Measurements from ENCODE around the gene DUSP22. TPM values are rescaled to one million over a fixed set of nuclear protein-coding genes. Genes with fewer than 3 reads are reported as not detected.

The DUSP22 gene
- total RNA-seq, 1 experiment from 2014 or later, result 34.8 TPM

DNA sequence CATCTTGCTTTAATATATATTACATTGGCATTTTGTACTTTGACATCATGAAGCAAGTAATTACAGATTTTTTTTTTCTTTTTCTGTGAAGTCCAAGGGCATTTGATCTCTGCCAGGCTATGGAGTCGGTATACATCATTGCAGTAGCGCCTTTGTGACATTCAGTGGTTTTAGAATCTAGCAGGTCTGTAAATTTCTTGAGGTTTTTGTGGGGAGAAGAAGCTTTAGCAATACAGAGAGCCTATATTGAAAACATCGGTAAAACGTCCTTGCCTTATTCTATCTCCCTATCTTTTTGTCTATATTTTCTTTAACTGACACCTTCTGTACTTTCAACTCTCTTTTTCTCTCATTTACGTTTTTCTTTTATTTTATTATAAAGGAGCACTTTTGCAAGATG, 47.2 kb downstream of the DUSP22 start:
- in situ Hi-C loops (cut with HindIII; ENCODE audit: low pct_unique_long_range_greater_than_20kb, low sequenced_read_pairs) (no loop called here), intact Hi-C loops (cut with micrococcal nuclease; ENCODE audit: unreplicated experiment) (no loop called here)
- ChIA-PET CTCF (no interaction called here), POLR2A (no interaction called here)
- no peaks in the 10 kb centered on the region for H3K27me3 ChIP-seq (ENCODE audit: control insufficient read depth, insufficient read depth, low read length)
- no peaks in the 10 kb centered on the region for H3K9me3 ChIP-seq (ENCODE audit: control insufficient read depth, insufficient read depth, low read depth, low read length)
- TF ChIP-seq POLR2AphosphoS5 (IDR thresholded peaks at IDR 0.05; ENCODE audit: low read depth, low read length) (no peak), REST (IDR thresholded peaks at IDR 0.05; ENCODE audit: insufficient read depth in 1 of 2, low read depth in 2 of 2, low read length in 1 of 2) (no peak), TCF7L2 (IDR thresholded peaks at IDR 0.05; ENCODE audit: low read depth, low read length) (no peak), SIN3A (IDR thresholded peaks at IDR 0.05; ENCODE audit: borderline replicate concordance, insufficient read depth, low read depth, low read length) (no peak)
- TF ChIP-seq, protein P1, sequence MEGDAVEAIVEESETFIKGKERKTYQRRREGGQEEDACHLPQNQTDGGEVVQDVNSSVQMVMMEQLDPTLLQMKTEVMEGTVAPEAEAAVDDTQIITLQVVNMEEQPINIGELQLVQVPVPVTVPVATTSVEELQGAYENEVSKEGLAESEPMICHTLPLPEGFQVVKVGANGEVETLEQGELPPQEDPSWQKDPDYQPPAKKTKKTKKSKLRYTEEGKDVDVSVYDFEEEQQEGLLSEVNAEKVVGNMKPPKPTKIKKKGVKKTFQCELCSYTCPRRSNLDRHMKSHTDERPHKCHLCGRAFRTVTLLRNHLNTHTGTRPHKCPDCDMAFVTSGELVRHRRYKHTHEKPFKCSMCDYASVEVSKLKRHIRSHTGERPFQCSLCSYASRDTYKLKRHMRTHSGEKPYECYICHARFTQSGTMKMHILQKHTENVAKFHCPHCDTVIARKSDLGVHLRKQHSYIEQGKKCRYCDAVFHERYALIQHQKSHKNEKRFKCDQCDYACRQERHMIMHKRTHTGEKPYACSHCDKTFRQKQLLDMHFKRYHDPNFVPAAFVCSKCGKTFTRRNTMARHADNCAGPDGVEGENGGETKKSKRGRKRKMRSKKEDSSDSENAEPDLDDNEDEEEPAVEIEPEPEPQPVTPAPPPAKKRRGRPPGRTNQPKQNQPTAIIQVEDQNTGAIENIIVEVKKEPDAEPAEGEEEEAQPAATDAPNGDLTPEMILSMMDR (IDR thresholded peaks at IDR 0.05), result no peak
- DNase-seq (ENCODE audit: low read depth, low spot score) (no peak), ATAC-seq (no peak)
- no peaks in the 10 kb centered on the region for H3K4me1 ChIP-seq (ENCODE audit: control insufficient read depth, insufficient read depth, low read length)
- BruUV-seq (replicated peaks), result no TSS peak
- no peak overlapping the region for H3K4me3 ChIP-seq (ENCODE audit: low read depth in 2 of 2, low read length in 2 of 2)
- H3K36me3 ChIP-seq (ENCODE audit: control insufficient read depth, insufficient read depth, low read length), result no peaks in the 10 kb centered on the region
- no peak overlapping the region for H3K27ac ChIP-seq (ENCODE audit: low read length)

GRCh38 chr6:340186-340955, 48.1 kb downstream of the DUSP22 start:
- no peaks in the 10 kb centered on the region for H3K36me3 ChIP-seq (ENCODE audit: control insufficient read depth, insufficient read depth, low read length)
- ChIA-PET POLR2A (no interaction called here), CTCF (interaction anchor here (0.6 kb wide), 1 partner anchor 113 kb away, joined by 3 read pairs; no protein-coding TSS in a partner anchor)
- TF ChIP-seq SIN3A (IDR thresholded peaks at IDR 0.05; ENCODE audit: borderline replicate concordance, insufficient read depth, low read depth, low read length) (no peak), REST (IDR thresholded peaks at IDR 0.05; ENCODE audit: insufficient read depth in 1 of 2, low read depth in 2 of 2, low read length in 1 of 2) (no peak), POLR2AphosphoS5 (IDR thresholded peaks at IDR 0.05; ENCODE audit: low read depth, low read length) (no peak), TCF7L2 (IDR thresholded peaks at IDR 0.05; ENCODE audit: low read depth, low read length) (no peak)
- TF ChIP-seq, protein P1 (IDR thresholded peaks at IDR 0.05), result no peak
- no peaks in the 10 kb centered on the region for H3K27me3 ChIP-seq (ENCODE audit: control insufficient read depth, insufficient read depth, low read length)
- no peak overlapping the region for H3K4me3 ChIP-seq (ENCODE audit: low read depth in 2 of 2, low read length in 2 of 2)
- no peaks in the 10 kb centered on the region for H3K4me1 ChIP-seq (ENCODE audit: control insufficient read depth, insufficient read depth, low read length)
- in situ Hi-C loops (cut with HindIII; ENCODE audit: low pct_unique_long_range_greater_than_20kb, low sequenced_read_pairs) (no loop called here), intact Hi-C loops (cut with micrococcal nuclease; ENCODE audit: unreplicated experiment) (no loop called here)
- DNase-seq (ENCODE audit: low read depth, low spot score) (no peak), ATAC-seq (no peak)
- no TSS peak for BruUV-seq (replicated peaks)
- H3K9me3 ChIP-seq (ENCODE audit: control insufficient read depth, insufficient read depth, low read depth, low read length), result no peaks in the 10 kb centered on the region
- no peak overlapping the region for H3K27ac ChIP-seq (ENCODE audit: low read length)
